Uterus (tissue), 4 donors: ENCODE measurements around the gene IFT43. TPM values are rescaled to one million over a fixed set of nuclear protein-coding genes. Genes with fewer than 3 reads are reported as not detected.

ENCODE experiments used
- DNase-seq, 2 donors: peaks; one replicate each; pipeline ENCODE4 v3.0.0-alpha.2; 2019 to 2020
- H3K27ac ChIP-seq, 2 donors: fragments of 200-600 bp; sonication (generic); 1 replicate in 1 of 2; 2 replicates in 1 of 2; pipeline ENCODE4 v1.5.1; 2016 to 2018
- H3K27me3 ChIP-seq, 2 donors: fragments of 200-600 bp; sonication (generic); one replicate each; pipeline ENCODE4 v1.5.1; 2018 to 2019; ENCODE audit warnings: control low read depth in 1 of 2
- H3K36me3 ChIP-seq, 2 donors: fragments of 200-600 bp; sonication (generic); one replicate each; pipeline ENCODE4 v1.5.1; 2019; ENCODE audit warnings: control low read depth in 1 of 2
- H3K4me1 ChIP-seq, 2 donors: fragments of 200-600 bp; sonication (generic); one replicate each; pipeline ENCODE4 v1.5.1; 2018 to 2019; ENCODE audit warnings: control low read depth in 1 of 2
- H3K4me3 ChIP-seq, 2 donors: fragments of 200-600 bp; sonication (generic); 1 replicate in 1 of 2; 2 replicates in 1 of 2; pipeline ENCODE4 v1.5.1; 2018 to 2019; ENCODE audit warnings: mild to moderate bottlenecking in 1 of 2
- H3K9me3 ChIP-seq, 2 donors: fragments of 200-600 bp; sonication (generic); one replicate each; pipeline ENCODE4 v1.5.1; 2019; ENCODE audit warnings: control low read depth in 1 of 2
- POLR2A ChIP-seq, 2 donors: fragments of 450-650 bp; IDR thresholded peaks; one replicate each; pipeline ENCODE4 v1.6.1; 2016; ENCODE audit warnings: antibody characterized with exemption in 2 of 2, mild to moderate bottlenecking in 1 of 2, moderate library complexity in 1 of 2
- intact Hi-C: fragments of 100-400 bp; cut with DNase I; formaldehyde crosslinking; loops from one replicate; pipeline ENCODE4 v1.15.1; 2023; ENCODE audit warnings: low total_unique reads
- total RNA-seq, 4 donors: library from RNA; depleted of rRNA in 3 of 4; stranded (reverse); fragments of >200 nt in 3 of 4; gene quantifications; one replicate each; pipeline versions ENCODE4 v1.1.0 to v1.2.4, GENCODE V29; 2014 to 2023
- TF ChIP-seq, protein P1 (sequence below), 4 experiments: fragments of 200-600 bp in 2 of 4; fragments of 450-650 bp in 2 of 4; sonication (generic) in 2 of 4; IDR thresholded peaks; one replicate each; pipeline ENCODE4 v1.5.1; 2016 to 2019; ENCODE audit warnings: antibody characterized with exemption in 4 of 4, mild to moderate bottlenecking in 2 of 4, moderate library complexity in 1 of 4
- donor health status: DM: yes; HTN: yes; CAD: no.

Gene IFT43
- total RNA-seq, 4 donors from 2014 or later, result 34.2 to 75.3 (median 49.1) TPM

DNA sequence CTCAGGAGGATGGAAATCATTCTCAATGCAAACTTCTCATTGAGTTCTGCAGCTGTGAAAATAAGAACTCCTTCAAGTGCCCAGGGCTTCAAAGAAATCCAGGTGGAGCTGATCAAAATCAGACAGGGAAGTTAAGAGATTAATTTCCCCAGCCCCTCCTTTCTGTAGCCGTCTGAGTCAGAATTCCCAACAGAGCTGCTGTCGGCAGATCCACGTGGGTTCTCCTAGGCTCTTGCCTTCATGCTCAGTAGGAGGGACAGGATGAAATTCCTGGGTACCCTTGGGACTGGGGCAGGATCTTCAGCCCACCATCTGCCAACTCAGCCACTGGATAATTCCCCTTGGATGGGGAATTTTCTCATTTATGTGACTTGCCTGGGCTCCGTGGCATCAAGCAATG is 17.1 kb upstream of the IFT43 start:
- Histone ChIP-seq H3K9me3 (no peaks in the 10 kb centered on the region), H3K36me3 (no peaks in the 10 kb centered on the region), H3K27ac (peak overlapping the region; percentile 64 to 71), H3K4me3 (no peak overlapping the region), H3K4me1 (no peaks in the 10 kb centered on the region), H3K27me3 (no peaks in the 10 kb centered on the region)
- TF ChIP-seq, protein P1, sequence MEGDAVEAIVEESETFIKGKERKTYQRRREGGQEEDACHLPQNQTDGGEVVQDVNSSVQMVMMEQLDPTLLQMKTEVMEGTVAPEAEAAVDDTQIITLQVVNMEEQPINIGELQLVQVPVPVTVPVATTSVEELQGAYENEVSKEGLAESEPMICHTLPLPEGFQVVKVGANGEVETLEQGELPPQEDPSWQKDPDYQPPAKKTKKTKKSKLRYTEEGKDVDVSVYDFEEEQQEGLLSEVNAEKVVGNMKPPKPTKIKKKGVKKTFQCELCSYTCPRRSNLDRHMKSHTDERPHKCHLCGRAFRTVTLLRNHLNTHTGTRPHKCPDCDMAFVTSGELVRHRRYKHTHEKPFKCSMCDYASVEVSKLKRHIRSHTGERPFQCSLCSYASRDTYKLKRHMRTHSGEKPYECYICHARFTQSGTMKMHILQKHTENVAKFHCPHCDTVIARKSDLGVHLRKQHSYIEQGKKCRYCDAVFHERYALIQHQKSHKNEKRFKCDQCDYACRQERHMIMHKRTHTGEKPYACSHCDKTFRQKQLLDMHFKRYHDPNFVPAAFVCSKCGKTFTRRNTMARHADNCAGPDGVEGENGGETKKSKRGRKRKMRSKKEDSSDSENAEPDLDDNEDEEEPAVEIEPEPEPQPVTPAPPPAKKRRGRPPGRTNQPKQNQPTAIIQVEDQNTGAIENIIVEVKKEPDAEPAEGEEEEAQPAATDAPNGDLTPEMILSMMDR (IDR thresholded peaks at IDR 0.05), result no peak
- no peak for TF ChIP-seq POLR2A (IDR thresholded peaks at IDR 0.05)
- peak; percentile 48 to 62 for DNase-seq
- intact Hi-C loops, result no loop called here

DNA sequence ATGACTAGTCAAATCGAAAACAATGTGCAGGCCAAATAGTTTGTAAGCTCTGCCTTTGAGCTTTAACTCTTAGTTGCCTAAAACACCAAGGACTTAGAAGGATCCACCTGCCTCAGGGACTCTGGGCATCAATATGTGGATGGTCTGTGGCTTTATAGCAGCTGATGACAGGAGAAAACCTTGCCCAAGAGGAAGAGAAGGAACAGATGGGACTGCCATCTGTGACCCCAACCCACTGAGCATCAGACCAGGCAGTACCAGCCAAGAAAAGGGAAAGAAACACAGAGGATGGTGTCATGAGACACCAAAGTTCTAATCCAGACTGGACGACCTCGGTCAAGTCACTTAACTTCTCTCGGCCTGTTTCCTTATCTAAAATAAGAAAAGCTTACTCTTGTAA is 16.4 kb upstream of the IFT43 start:
- Histone ChIP-seq H3K4me3 (no peak overlapping the region), H3K4me1 (no peaks in the 10 kb centered on the region), H3K27me3 (no peaks in the 10 kb centered on the region), H3K9me3 (no peaks in the 10 kb centered on the region), H3K36me3 (no peaks in the 10 kb centered on the region), H3K27ac (peak overlapping the region; percentile 64 to 71)
- intact Hi-C loops, result no loop called here
- no peak for TF ChIP-seq POLR2A (IDR thresholded peaks at IDR 0.05)
- TF ChIP-seq, protein P1 (IDR thresholded peaks at IDR 0.05), result no peak
- DNase-seq, result no peak

DNA sequence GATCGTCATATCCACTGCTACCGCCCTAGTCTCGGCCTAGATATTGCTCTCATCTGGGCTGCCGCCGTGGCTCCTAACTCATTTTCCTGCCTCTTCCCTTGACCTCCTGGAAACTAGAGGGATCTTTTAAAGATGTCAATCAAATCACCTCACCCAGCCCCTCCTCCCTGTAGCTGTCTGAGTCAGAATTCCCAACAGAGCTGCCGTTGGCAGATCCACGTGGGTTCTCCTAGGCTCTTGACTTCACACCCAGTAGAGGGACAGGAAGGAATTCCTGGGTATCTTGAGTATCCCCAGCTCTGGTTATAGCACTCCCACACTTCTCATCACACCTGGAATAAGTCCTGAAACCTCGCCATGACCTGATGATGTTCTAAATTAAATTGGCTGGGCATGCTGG is 15.7 kb upstream of the IFT43 start:
- intact Hi-C loops, result loop anchor here (10.0 kb wide), 3 partner anchors 65 to 255 kb away; no protein-coding TSS in a partner anchor
- peak overlapping the region; percentile 64 to 71 for H3K27ac ChIP-seq

DNA sequence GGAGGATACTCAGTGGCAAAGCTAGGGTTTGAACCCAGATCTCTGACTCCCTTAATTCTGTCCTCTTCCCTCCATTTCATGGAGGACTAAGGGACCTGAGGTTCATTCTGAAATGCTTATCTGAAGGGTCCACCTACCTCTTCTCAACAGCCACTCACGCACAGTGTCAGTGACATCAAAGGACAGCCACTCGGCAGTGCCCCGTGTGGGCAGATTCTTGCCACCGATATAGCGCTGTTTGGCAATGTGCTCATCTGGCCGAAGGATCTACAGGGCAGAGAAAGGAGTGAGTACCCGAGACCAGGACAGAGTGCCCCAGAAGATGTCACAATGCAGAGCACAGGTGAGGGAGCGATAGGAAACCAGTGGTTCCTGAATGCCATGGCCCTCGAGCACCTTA is 14.6 kb upstream of the IFT43 start:
- H3K4me1 ChIP-seq, result no peaks in the 10 kb centered on the region
- no peak overlapping the region for H3K4me3 ChIP-seq
- intact Hi-C loops, result loop anchor here (10.0 kb wide), 3 partner anchors 66 to 256 kb away; no protein-coding TSS in a partner anchor
- H3K27me3 ChIP-seq, result no peaks in the 10 kb centered on the region
- TF ChIP-seq POLR2A (IDR thresholded peaks at IDR 0.05), result no peak
- TF ChIP-seq, protein P1 (IDR thresholded peaks at IDR 0.05), result no peak
- H3K27ac ChIP-seq, result no peak overlapping the region
- no peaks in the 10 kb centered on the region for H3K36me3 ChIP-seq
- no peak for DNase-seq
- H3K9me3 ChIP-seq, result no peaks in the 10 kb centered on the region

More for the DNA sequence above, 15.7 kb upstream of the IFT43 start:
- no peak for DNase-seq
- TF ChIP-seq, protein P1 (IDR thresholded peaks at IDR 0.05), result no peak
- no peak for TF ChIP-seq POLR2A (IDR thresholded peaks at IDR 0.05)
- no peaks in the 10 kb centered on the region for H3K36me3 ChIP-seq
- no peaks in the 10 kb centered on the region for H3K4me1 ChIP-seq
- H3K9me3 ChIP-seq, result no peaks in the 10 kb centered on the region
- no peak overlapping the region for H3K4me3 ChIP-seq
- no peaks in the 10 kb centered on the region for H3K27me3 ChIP-seq

DNA sequence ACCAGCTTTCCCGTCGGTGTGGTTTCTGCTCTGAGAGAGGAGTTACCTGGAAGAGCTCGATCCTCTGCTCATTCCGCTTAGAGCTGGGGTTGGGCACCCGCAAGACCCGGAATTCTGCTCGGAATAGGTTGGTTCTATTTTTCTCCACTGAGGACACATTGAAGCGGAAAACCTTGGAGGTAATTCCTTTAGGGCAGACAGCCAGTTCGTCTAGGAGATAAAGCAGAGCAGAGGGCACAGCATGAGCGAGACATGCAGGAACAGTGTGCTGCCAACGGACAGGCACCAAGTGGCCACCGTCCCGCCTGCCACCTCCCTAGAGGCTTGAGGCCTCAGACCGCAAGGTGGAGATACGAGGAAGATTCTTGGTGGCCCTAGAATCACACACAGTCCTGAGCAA is 14.1 kb upstream of the IFT43 start:
- no peak for DNase-seq
- Histone ChIP-seq H3K27ac (no peak overlapping the region), H3K4me1 (no peaks in the 10 kb centered on the region), H3K9me3 (no peaks in the 10 kb centered on the region), H3K4me3 (no peak overlapping the region), H3K27me3 (no peaks in the 10 kb centered on the region), H3K36me3 (no peaks in the 10 kb centered on the region)
- intact Hi-C loops, result loop anchor here (10.0 kb wide), 3 partner anchors 67 to 257 kb away; no protein-coding TSS in a partner anchor
- TF ChIP-seq, protein P1 (IDR thresholded peaks at IDR 0.05), result no peak
- no peak for TF ChIP-seq POLR2A (IDR thresholded peaks at IDR 0.05)
